Activated CD4-positive, alpha-beta T cell treated with anti-CD3 and anti-CD28 coated beads, Interleukin-2, amount 50 U/mL, for 24 hours (primary cell): ENCODE data around the gene CENPF.
"Not testable (repeated sequence)": the region's sequence is repeated elsewhere in the genome, so short reads cannot be mapped to it uniquely, and the experiment has no call there.

Source experiments
- DNase-seq, 2 donors: peaks; one replicate each; pipeline ENCODE4 v3.0.0-alpha.2; 2020; ENCODE audit warnings: low read depth in 1 of 2, low spot score in 1 of 2

Gene CENPF

DNA sequence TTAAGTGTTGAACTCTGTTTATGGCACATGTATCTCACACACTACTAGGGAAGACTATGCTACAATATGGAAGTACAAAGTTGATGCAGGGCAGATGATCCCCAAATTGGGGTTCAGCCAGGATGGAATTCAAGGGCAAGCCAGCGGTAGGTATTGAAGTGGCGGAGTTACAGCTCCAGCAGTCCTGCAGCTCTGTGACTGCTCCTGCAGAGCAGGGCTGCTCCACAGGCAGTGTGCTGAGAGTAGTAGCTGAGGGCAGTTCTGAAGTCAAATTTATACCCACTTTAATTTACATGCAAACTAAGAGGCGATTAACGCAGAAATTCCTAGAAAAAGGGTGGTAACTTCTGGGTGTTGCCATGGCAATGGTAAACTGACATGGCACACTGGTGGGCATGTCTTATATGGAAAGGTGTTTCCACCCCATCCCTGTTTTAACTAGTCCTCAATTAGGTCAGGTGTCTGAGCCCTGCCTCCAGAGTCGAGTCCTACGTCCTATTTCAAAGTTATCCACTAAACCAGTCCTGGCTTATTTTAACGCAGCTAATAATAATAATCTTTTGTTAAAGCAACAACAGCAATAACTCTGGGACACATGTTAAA lies 20.6 kb upstream of the CENPF start:
- no peak for DNase-seq

- DNase-seq: no peak
Observed at GRCh38 chr1:214583113-214583512, 19.9 kb upstream of the CENPF start.

DNA sequence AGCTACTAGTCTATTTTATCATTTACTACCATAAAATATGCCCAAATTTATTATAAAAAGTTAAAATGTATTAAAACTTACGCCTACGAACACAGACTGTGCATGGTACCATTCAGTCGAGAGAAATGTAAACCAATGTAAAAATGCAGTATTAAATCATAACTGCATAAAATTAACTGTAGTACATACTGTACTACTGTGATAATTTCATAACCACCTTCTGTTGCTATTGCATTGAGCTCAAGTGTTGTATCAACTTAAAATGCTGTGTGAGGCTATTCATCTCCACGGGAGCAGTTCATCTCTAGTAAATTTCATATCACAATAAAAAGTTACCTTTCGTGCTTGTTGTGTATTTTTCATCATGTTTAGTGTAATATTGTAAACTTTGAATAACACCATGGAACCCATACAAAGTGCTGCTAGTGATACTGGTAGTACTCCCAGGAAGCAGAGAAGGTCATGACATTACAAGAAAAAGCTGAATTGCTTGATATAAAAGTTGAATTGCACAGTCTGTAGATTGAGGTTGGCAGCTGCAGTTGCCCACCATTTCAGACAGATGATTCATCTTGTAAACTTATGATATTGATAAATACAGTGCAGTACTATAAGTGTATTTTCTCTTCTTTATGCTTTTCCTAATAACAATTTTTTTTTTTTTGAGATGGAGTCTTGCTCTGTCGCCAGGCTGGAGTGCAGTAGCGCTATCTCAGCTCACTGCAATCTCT lies 19.0 kb upstream of the CENPF start:
- no peak for DNase-seq

GRCh38 chr1:214584805-214585766 lies 17.9 kb upstream of the CENPF start:
- DNase-seq: no peak

- no peak for DNase-seq
Observed at GRCh38 chr1:214586621-214587020, 16.4 kb upstream of the CENPF start.

DNA sequence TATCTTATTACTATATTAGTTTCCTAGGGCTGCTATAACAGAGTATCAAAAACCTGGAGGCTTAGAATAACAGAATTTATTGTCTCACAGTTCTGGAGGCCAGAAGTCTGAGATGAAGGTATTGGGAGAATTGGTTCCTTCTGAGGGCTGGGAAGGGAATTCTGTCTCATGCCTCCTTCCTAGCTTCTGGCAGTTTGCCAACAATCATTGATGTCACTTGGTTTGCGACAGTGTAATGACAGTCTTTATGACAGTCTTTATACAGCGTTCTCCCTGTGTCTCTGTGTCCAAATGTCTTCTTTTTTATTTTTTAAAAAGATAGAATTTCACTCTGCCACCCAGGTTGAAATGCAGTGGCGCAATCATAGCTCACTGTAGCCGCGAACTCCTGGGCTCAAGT lies 15.8 kb upstream of the CENPF start:
- no peak for DNase-seq

GRCh38 chr1:214588963-214589597 lies 13.9 kb upstream of the CENPF start:
- no peak for DNase-seq

GRCh38 chr1:214590696-214591095 lies 12.3 kb upstream of the CENPF start:
- no peak for DNase-seq

GRCh38 chr1:214591918-214592317 lies 11.1 kb upstream of the CENPF start:
- not testable (repeated sequence) for DNase-seq

GRCh38 chr1:214593158-214593557 lies 9.8 kb upstream of the CENPF start:
- DNase-seq: no peak

DNA sequence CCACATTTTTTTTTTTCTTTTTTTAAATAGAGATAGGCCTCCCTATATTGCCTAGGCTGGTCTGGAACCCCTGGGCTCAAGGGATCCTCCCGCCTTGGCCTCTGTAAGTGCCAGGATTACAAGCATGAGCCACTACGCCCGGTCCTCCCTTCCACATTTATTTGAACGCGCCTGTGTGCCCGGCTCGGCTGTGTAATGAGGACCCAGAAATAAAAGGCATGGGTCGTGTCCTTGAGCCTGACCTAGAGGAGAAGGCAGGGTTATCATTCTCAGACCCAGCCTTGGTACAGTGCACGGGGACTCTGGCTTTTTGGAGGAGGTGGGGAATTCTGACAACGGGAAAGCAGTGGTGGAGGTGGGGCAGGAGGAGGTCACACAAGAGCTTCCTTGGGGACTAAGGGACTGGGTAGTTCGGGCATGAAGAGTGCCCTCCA lies 841 bp downstream of the CENPF start:
- no peak for DNase-seq

- DNase-seq: no peak
Observed at GRCh38 chr1:214604523-214604922, 1.5 kb downstream of the CENPF start.

- not testable (repeated sequence) for DNase-seq
Observed at GRCh38 chr1:214605484-214605883, 2.5 kb downstream of the CENPF start.

- not testable (repeated sequence) for DNase-seq
Observed at GRCh38 chr1:214605933-214606925, 3.2 kb downstream of the CENPF start.

DNA sequence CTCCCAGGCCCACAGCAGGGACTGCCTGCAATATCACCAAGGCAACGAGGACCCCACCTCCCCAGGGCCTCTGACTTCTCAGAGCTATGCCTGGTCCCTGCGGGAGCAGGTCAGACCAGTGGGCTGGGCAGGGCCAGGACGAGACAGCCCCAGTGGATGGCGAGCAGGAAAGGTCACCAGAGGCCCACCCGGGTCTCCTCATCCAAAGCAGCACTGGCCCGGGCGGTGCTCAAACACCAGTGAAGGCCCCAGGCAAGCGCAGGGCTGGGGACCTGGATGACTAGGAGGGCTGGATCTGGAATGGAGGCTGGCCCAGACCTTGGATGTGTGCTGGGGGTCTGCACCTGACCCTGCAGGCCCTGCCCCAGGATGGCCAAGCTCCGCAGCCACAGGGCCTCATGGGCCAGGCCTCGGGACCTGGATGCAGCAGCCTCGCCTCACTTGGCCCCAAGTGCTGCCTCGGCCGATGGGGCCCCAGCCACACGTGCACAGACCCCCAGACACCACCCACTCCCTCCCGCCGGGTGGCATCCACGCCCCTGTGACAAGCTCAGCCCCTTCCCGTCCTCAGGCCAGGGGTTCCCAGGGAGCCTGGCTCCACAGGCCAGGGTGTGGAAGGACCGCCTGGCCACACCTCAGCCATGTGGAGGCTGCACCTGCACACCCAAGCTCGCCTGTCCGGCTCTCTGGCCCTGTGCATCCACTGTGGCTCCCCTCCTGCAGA lies 4.7 kb downstream of the CENPF start:
- DNase-seq: not testable (repeated sequence)

DNA sequence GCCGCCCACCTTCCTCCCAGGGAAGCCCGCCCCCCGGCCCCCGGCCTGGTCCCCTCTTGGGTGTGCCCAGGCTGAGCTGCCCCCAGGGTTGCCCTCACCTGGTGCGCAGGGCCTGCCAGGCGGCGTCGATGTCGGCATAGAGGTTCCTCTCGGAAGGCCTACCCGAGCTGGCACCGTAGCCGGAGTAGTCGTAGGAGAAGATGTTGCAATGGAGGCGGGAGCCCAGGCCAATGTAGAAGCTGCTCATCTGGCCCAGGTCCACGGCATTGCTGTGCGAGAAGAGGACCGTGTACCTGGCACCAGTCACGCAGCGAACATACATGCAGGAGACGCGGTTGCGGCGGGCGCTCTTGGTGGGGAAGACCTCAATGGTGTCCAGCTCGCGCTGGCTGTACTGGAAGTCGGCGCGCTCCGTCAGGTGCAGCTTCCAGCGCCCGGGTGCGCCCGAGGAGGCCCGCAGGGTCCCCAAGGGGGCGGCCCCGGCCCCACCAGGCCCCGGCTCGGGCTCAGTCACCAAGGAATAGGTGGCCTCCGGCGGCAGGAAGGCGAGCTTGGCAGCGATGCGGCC lies 5.3 kb downstream of the CENPF start:
- DNase-seq: not testable (repeated sequence)

GRCh38 chr1:214608817-214609216 lies 5.8 kb downstream of the CENPF start:
- DNase-seq: not testable (repeated sequence)

DNA sequence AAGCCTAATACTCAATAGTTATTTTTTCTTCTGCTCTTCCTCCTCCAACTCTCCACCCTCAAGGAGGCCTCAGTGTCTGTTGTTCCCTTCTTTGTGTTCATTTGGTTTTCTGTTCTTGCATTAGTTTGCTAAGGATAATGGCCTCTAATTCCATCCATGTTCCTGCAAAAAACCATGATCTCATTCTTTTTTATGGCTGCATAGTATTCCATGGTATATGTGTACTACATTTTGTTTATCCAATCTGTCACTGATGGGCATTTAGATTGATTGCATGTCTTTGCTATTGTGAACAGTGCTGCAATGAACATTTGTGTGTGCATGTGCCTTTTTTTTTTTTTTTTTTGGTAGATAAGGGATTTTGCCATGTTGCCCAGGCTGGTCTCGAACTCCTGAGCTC lies 6.7 kb downstream of the CENPF start:
- DNase-seq: no peak

DNA sequence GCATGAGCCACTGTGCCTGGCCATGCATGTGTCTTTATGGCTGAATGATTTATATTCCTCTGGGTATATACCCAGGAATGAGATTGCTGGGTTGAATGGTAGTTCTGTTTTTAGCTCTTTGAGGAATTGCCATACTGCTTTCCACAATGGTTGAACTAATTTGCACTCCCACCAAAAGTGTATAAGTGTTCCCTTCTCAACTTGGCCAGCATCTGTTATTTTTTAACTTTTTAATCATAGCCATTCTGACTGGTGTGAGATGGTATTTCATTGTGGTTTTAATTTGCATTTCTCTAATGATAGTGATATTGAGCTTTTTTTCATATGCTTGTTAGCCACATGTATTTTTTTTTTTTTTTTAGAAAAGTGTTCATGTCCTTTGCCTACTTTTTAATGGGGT lies 7.1 kb downstream of the CENPF start:
- not testable (repeated sequence) for DNase-seq
